GM23248 (cell line): ENCODE results near the gene TMEM267. TPM values are rescaled to one million over a fixed set of nuclear protein-coding genes. Genes with fewer than 3 reads are reported as not detected.
A peak's percentile ranks its signal among the peaks of the same experiment; 100 is the strongest.

Source experiments
- DNase-seq: peaks from one replicate; pipeline ENCODE4 v3.0.0-alpha.2; 2015
- H2AFZ ChIP-seq: fragments of 200-600 bp; sonication (generic); 2 replicates; pipeline ENCODE4 v1.6.1; 2016; ENCODE audit warnings: antibody characterized with exemption
- H3F3A ChIP-seq: fragments of 200-600 bp; sonication (generic); 2 replicates; pipeline ENCODE4 v1.6.1; 2016; ENCODE audit warnings: mild to moderate bottlenecking, antibody characterized with exemption, mixed run types; ENCODE audit not compliant: insufficient read depth
- H3K27ac ChIP-seq: fragments of 200-600 bp; sonication (generic); 2 replicates; pipeline ENCODE4 v1.5.1; 2016; ENCODE audit warnings: mild to moderate bottlenecking
- H3K27me3 ChIP-seq: fragments of 200-600 bp; sonication (generic); replicated peaks from 2 replicates; pipeline ENCODE4 v1.6.1; 2016; ENCODE audit warnings: mild to moderate bottlenecking; ENCODE audit not compliant: insufficient read depth
- H3K36me3 ChIP-seq: fragments of 200-600 bp; sonication (generic); 2 replicates; pipeline ENCODE4 v1.6.1; 2016; ENCODE audit warnings: low read depth, mild to moderate bottlenecking
- H3K4me1 ChIP-seq: fragments of 200-600 bp; sonication (generic); 2 replicates; pipeline ENCODE4 v1.6.1; 2016; ENCODE audit warnings: mild to moderate bottlenecking; ENCODE audit not compliant: insufficient read depth
- H3K4me2 ChIP-seq: fragments of 200-600 bp; sonication (generic); one replicate; pipeline ENCODE4 v1.6.1; 2016; ENCODE audit warnings: mild to moderate bottlenecking; ENCODE audit not compliant: unreplicated experiment
- H3K4me3 ChIP-seq: fragments of 200-600 bp; sonication (generic); 2 replicates; pipeline ENCODE4 v1.5.1; 2016; ENCODE audit warnings: mild to moderate bottlenecking
- H3K79me2 ChIP-seq: fragments of 200-600 bp; sonication (generic); 2 replicates; pipeline ENCODE4 v1.6.1; 2016; ENCODE audit warnings: mild to moderate bottlenecking; ENCODE audit not compliant: insufficient read depth
- H3K9ac ChIP-seq: fragments of 200-600 bp; sonication (generic); 2 replicates; pipeline ENCODE4 v1.6.1; 2016; ENCODE audit warnings: mild to moderate bottlenecking
- H3K9me2 ChIP-seq: fragments of 200-600 bp; sonication (generic); 2 replicates; pipeline ENCODE4 v1.6.1; 2016; ENCODE audit warnings: mixed run types, mild to moderate bottlenecking, moderate library complexity; ENCODE audit not compliant: insufficient read depth
- H3K9me3 ChIP-seq: fragments of 200-600 bp; sonication (generic); one replicate; pipeline ENCODE4 v1.6.1; 2017; ENCODE audit warnings: low read depth
- H4K20me1 ChIP-seq: fragments of 200-600 bp; sonication (generic); 2 replicates; pipeline ENCODE4 v1.6.0; 2016; ENCODE audit not compliant: insufficient read depth
- EZH2 ChIP-seq: fragments of 200-600 bp; sonication (generic); IDR thresholded peaks from 2 replicates; pipeline ENCODE4 v1.6.1; 2018; ENCODE audit warnings: antibody characterized with exemption, mild to moderate bottlenecking; ENCODE audit not compliant: insufficient read depth, poor library complexity, severe bottlenecking
- EZH2phosphoT487 ChIP-seq: fragments of 200-600 bp; sonication (generic); IDR thresholded peaks from 2 replicates; pipeline ENCODE4 v1.6.1; 2018; ENCODE audit warnings: antibody characterized with exemption, moderate library complexity, mild to moderate bottlenecking, low read depth; ENCODE audit not compliant: insufficient read depth
- WGBS, 2 experiments: methylation state at CpG; one replicate each; pipeline ENCODE4 v1.1.6; 2015 to 2017; ENCODE audit warnings: low lambda C conversion rate in 2 of 2, low coverage in 1 of 2; ENCODE audit errors: missing lambda C conversion rate in 2 of 2; 5-methylcytosine and 5-hydroxymethylcytosine counted together
- in situ Hi-C: fragments of 300-500 bp; cut with MboI; formaldehyde crosslinking; loops from 2 replicates; pipeline ENCODE4 v1.15.0; 2020
- polyA plus RNA-seq: library from polyadenylated mRNA; unstranded; fragments of >200 nt; fragmentation: Nextera tagmentation; extraction: Ambion mirVana; gene quantifications from 2 replicates; pipeline ENCODE4 v1.2.1, GENCODE V29; 2016
- total RNA-seq: library from RNA; depleted of rRNA; stranded (reverse); fragments of >200 nt; shearing (Covaris generic); gene quantifications from 2 replicates; pipeline ENCODE4 v1.2.3, GENCODE V29; 2014; rRNA removed

TMEM267 gene
- total RNA-seq, result 41.1 and 41.4 TPM in 2 replicates
- polyA plus RNA-seq, result 47.2 and 49.4 TPM in 2 replicates

GRCh38 chr5:43483298-43484105 is at the start of gene TMEM267:
TMEM267 (minus strand) TSS chr5:43483865; CDS start chr5:43453969, 29,896 bp downstream.
- Histone ChIP-seq H4K20me1 (no peaks in the 10 kb centered on the region), H3K27ac (peak within 1 kb of the TSS; percentile 95), H3K4me1 (peaks cover 13% of the 10 kb centered on the region), H3K4me2 (peak within 1 kb of the TSS; percentile 90), H3K9ac (peak within 1 kb of the TSS; percentile 95), H3K4me3 (peak within 1 kb of the TSS; percentile 83), H3K9me2 (no peaks in the 10 kb centered on the region), H2AFZ (peak within 1 kb of the TSS; percentile 83), H3K9me3 (no peaks in the 10 kb centered on the region), H3F3A (peaks cover 22% of the 10 kb centered on the region), H3K36me3 (no peaks in the 10 kb centered on the region), H3K27me3 (no peaks in the 10 kb centered on the region), H3K79me2 (peaks cover 39% of the 10 kb centered on the region)
- DNase-seq, result peak; percentile 99
- TF ChIP-seq EZH2, result no peak
- 0% methylated on average over 38 to 60 of the region's 62 CpGs for WGBS, 2 experiments
- in situ Hi-C loops, result no loop called here

- H3K79me2 ChIP-seq, result no peaks in the 10 kb centered on the region
- H3K4me2 ChIP-seq, result no peak overlapping the region
- no peak overlapping the region for H3K4me3 ChIP-seq
- no peak overlapping the region for H3K9ac ChIP-seq
- H3K27me3 ChIP-seq, result no peaks in the 10 kb centered on the region
- 0 out of 2 replicates have a peak, but pooled peaks cover 12% of the 10 kb centered on the region for H3F3A ChIP-seq
- TF ChIP-seq EZH2 (no peak), EZH2phosphoT487 (no peak)
- 95 to 99% methylated on average over 2 of the region's 2 CpGs for WGBS, 2 experiments
- in situ Hi-C loops, result no loop called here
- no peak overlapping the region for H2AFZ ChIP-seq
- no peaks in the 10 kb centered on the region for H3K9me2 ChIP-seq
- H3K9me3 ChIP-seq, result no peaks in the 10 kb centered on the region
- H3K4me1 ChIP-seq, result no peaks in the 10 kb centered on the region
- peaks cover 84% of the 10 kb centered on the region for H3K36me3 ChIP-seq
- H4K20me1 ChIP-seq, result no peaks in the 10 kb centered on the region
- no peak for DNase-seq
- no peak overlapping the region for H3K27ac ChIP-seq
Observed at GRCh38 chr5:43530648-43531047, 47.0 kb upstream of the TMEM267 start.

- H3F3A ChIP-seq, result 0 out of 2 replicates have a peak, but pooled peaks cover 6% of the 10 kb centered on the region
- in situ Hi-C loops, result no loop called here
- H2AFZ ChIP-seq, result no peak overlapping the region
- H3K4me2 ChIP-seq, result no peak overlapping the region
- H3K9me3 ChIP-seq, result no peaks in the 10 kb centered on the region
- no peaks in the 10 kb centered on the region for H3K9me2 ChIP-seq
- no peaks in the 10 kb centered on the region for H4K20me1 ChIP-seq
- H3K36me3 ChIP-seq, result peaks cover 25% of the 10 kb centered on the region
- no peaks in the 10 kb centered on the region for H3K27me3 ChIP-seq
- no peak overlapping the region for H3K27ac ChIP-seq
- no peak overlapping the region for H3K9ac ChIP-seq
- WGBS, 2 experiments, result 9 to 20% methylated on average over 2 of the region's 2 CpGs
- TF ChIP-seq EZH2phosphoT487 (no peak), EZH2 (no peak)
- H3K79me2 ChIP-seq, result no peaks in the 10 kb centered on the region
- peak; percentile 1 for DNase-seq
- no peak overlapping the region for H3K4me3 ChIP-seq
- no peaks in the 10 kb centered on the region for H3K4me1 ChIP-seq
Observed at GRCh38 chr5:43523662-43524072, 40.0 kb upstream of the TMEM267 start.

GRCh38 chr5:43520615-43521014 is 37.0 kb upstream of the TMEM267 start:
- no peak for DNase-seq
- no peak overlapping the region for H3K4me2 ChIP-seq
- no peak overlapping the region for H3K4me3 ChIP-seq
- peaks cover 4% of the 10 kb centered on the region; the same call in 1 of the 2 replicates for H3K4me1 ChIP-seq
- no peaks in the 10 kb centered on the region for H3F3A ChIP-seq
- H3K9ac ChIP-seq, result no peak overlapping the region
- no peak overlapping the region for H3K27ac ChIP-seq
- no peaks in the 10 kb centered on the region for H3K79me2 ChIP-seq
- no peak overlapping the region for H2AFZ ChIP-seq
- H3K9me3 ChIP-seq, result no peaks in the 10 kb centered on the region
- 0 out of 2 replicates have a peak, but pooled peaks cover 4% of the 10 kb centered on the region for H3K36me3 ChIP-seq
- no peaks in the 10 kb centered on the region for H4K20me1 ChIP-seq
- no peaks in the 10 kb centered on the region for H3K9me2 ChIP-seq
- in situ Hi-C loops, result no loop called here
- no peaks in the 10 kb centered on the region for H3K27me3 ChIP-seq
- WGBS, 2 experiments, result 96 to 97% methylated on average over 1 of the region's 1 CpG
- TF ChIP-seq EZH2phosphoT487 (no peak), EZH2 (no peak)
